Gastroesophageal sphincter (tissue), 3 donors: ENCODE results near the gene OR10A2.

Experiments
- EP300 ChIP-seq: sonication (generic); formaldehyde crosslinking; IDR thresholded peaks from one replicate; pipeline ENCODE4 v1.6.1; 2017; ENCODE audit warnings: antibody characterized with exemption, mild to moderate bottlenecking
- POLR2A ChIP-seq, 2 donors: fragments of 450-650 bp; IDR thresholded peaks; one replicate each; pipeline ENCODE4 v1.6.1; 2017; ENCODE audit warnings: antibody characterized with exemption in 2 of 2, mild to moderate bottlenecking in 2 of 2, moderate library complexity in 1 of 2
- POLR2AphosphoS5 ChIP-seq: sonication (generic); formaldehyde crosslinking; IDR thresholded peaks from one replicate; pipeline ENCODE4 v1.6.1; 2017; ENCODE audit warnings: antibody characterized with exemption
- TF ChIP-seq, protein P1 (sequence below), 4 experiments: fragments of 200-600 bp in 2 of 4; fragments of 450-650 bp in 2 of 4; sonication (generic) in 1 of 4; IDR thresholded peaks; one replicate each; pipeline ENCODE4 v1.5.1; 2017 to 2019; ENCODE audit warnings: antibody characterized with exemption in 4 of 4, mild to moderate bottlenecking in 2 of 4, moderate library complexity in 2 of 4

DNA sequence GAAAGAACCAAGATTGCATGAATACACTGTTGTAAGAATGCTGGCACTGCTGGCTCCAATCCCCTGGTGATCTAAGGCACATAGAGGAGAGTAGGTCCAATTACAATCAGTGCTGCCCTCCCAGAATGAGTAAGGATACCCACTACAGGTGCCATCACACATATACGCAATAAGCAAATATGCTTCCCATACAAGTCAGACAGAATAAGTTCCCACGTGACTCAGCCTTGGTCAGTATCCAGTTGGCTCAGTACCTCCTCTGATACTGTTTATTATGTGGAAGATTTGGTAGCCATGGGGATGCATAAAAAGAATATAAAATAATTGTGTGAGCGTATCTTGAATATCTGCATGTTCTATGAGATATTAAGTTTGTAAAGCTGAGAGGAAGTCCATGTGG lies 49.1 kb downstream of the OR10A2 start:
- TF ChIP-seq, protein P1, sequence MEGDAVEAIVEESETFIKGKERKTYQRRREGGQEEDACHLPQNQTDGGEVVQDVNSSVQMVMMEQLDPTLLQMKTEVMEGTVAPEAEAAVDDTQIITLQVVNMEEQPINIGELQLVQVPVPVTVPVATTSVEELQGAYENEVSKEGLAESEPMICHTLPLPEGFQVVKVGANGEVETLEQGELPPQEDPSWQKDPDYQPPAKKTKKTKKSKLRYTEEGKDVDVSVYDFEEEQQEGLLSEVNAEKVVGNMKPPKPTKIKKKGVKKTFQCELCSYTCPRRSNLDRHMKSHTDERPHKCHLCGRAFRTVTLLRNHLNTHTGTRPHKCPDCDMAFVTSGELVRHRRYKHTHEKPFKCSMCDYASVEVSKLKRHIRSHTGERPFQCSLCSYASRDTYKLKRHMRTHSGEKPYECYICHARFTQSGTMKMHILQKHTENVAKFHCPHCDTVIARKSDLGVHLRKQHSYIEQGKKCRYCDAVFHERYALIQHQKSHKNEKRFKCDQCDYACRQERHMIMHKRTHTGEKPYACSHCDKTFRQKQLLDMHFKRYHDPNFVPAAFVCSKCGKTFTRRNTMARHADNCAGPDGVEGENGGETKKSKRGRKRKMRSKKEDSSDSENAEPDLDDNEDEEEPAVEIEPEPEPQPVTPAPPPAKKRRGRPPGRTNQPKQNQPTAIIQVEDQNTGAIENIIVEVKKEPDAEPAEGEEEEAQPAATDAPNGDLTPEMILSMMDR (IDR thresholded peaks at IDR 0.05), result no peak
- TF ChIP-seq POLR2A (IDR thresholded peaks at IDR 0.05) (no peak), POLR2AphosphoS5 (no peak), EP300 (no peak)
